Tibial nerve (tissue), 4 donors: ENCODE results near the gene FJX1.

ENCODE experiments used
- EP300 ChIP-seq, 2 donors: sonication (generic); formaldehyde crosslinking; IDR thresholded peaks; one replicate each; pipeline ENCODE4 v1.6.1; 2017; ENCODE audit warnings: antibody characterized with exemption in 2 of 2, mild to moderate bottlenecking in 1 of 2
- POLR2A ChIP-seq, 2 donors: fragments of 450-650 bp; IDR thresholded peaks; one replicate each; pipeline ENCODE4 v1.6.1; 2017; ENCODE audit warnings: antibody characterized with exemption in 2 of 2, mild to moderate bottlenecking in 2 of 2, moderate library complexity in 2 of 2
- TF ChIP-seq, protein P1 (sequence below), 5 experiments: fragments of 200-600 bp in 3 of 5; fragments of 450-650 bp in 2 of 5; sonication (generic) in 3 of 5; IDR thresholded peaks; one replicate each; pipeline ENCODE4 v1.5.1; 2016 to 2019; ENCODE audit warnings: antibody characterized with exemption in 5 of 5, mild to moderate bottlenecking in 3 of 5, moderate library complexity in 2 of 5

DNA sequence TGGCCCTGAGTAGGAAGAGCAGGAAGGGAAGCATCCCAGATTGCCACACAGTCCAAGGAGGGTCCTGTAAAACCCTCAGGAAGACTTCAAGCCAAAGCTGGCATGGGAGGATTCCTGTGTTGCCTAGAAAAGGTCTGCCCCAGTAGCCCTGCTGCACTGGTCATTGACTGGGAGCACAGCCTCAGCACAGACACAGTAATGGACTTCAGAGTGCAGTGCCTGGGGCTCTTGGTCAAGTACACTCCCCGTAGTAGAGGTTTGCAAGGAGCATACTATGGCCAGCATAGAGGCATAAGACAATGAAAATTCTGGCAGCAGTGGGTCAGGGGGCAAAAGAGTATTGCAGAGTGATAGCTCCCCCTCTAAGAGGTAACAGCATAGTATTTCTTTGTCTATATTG is 36.2 kb upstream of the FJX1 start:
- TF ChIP-seq, protein P1, sequence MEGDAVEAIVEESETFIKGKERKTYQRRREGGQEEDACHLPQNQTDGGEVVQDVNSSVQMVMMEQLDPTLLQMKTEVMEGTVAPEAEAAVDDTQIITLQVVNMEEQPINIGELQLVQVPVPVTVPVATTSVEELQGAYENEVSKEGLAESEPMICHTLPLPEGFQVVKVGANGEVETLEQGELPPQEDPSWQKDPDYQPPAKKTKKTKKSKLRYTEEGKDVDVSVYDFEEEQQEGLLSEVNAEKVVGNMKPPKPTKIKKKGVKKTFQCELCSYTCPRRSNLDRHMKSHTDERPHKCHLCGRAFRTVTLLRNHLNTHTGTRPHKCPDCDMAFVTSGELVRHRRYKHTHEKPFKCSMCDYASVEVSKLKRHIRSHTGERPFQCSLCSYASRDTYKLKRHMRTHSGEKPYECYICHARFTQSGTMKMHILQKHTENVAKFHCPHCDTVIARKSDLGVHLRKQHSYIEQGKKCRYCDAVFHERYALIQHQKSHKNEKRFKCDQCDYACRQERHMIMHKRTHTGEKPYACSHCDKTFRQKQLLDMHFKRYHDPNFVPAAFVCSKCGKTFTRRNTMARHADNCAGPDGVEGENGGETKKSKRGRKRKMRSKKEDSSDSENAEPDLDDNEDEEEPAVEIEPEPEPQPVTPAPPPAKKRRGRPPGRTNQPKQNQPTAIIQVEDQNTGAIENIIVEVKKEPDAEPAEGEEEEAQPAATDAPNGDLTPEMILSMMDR (IDR thresholded peaks at IDR 0.05) = no peak
- TF ChIP-seq EP300 (IDR thresholded peaks at IDR 0.05) = no peak
- no peak for TF ChIP-seq POLR2A (IDR thresholded peaks at IDR 0.05)
